T-helper 1 cell treated with Interleukin-12 subunit alpha and Interleukin-12 subunit beta and Interleukin-4 antibody, amounts not matched to agents 30 μg/mL and 1 μg/mL, for 36 hours (primary cell): ENCODE measurements around the gene PDE4B.

Source experiments
- H3K27ac Mint-ChIP-seq: one replicate; pipeline ENCODE4 v1.8.0; 2021; ENCODE audit warnings: mild to moderate bottlenecking, mixed read lengths
- H3K27me3 Mint-ChIP-seq: one replicate; pipeline ENCODE4 v1.8.0; 2021; ENCODE audit warnings: low read depth, mixed read lengths
- H3K36me3 Mint-ChIP-seq: one replicate; pipeline ENCODE4 v1.8.0; 2021; ENCODE audit warnings: low read depth, mixed read lengths
- H3K4me1 Mint-ChIP-seq: one replicate; pipeline ENCODE4 v1.8.0; 2021; ENCODE audit warnings: low read depth, mixed read lengths
- H3K4me3 Mint-ChIP-seq: one replicate; pipeline ENCODE4 v1.8.0; 2021; ENCODE audit warnings: mild to moderate bottlenecking, moderate library complexity, mixed read lengths
- H3K9me3 Mint-ChIP-seq: one replicate; pipeline ENCODE4 v1.8.0; 2021; ENCODE audit warnings: mixed read lengths

Gene PDE4B

DNA sequence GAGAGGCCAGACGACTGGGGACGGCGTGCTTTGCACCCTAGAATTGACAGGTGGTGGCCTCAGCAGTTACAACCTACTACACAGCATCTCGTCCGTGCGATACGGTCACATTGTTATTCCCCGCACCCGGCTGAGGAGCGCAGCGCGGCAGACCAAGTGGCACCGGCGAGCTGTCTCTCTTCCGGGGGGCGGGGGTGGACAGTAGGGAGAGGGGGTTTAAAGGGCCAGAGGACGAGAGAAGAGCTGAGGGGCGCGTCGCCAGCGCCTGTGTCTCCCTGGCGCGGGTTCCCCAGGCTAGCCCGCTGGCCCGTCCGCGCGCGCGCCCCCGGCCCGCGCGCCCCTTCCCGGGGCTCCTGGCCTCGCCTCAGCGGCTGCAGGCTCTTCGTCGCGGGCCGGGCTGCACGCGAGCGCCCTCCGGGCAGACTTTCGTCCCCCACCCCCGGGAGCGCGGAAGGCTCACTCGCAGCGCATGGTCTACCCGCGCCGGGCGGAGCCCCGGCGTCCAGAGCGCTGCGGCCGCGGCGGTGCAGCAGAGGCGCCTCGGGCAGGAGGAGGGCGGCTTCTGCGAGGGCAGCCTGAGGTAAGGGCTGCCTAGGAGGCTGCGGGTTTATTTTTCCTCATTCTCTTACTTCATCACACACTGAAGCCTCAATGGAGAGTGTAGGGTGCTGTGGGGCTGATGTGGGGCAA is at the start of gene PDE4B:
PDE4B (plus strand) TSS at position 227 of the 690 bp plus-strand sequence.
- H3K27ac Mint-ChIP-seq: no peak within 1 kb of the TSS
- peaks cover 5% of the 10 kb centered on the region for H3K36me3 Mint-ChIP-seq
- H3K27me3 Mint-ChIP-seq: peaks cover 72% of the 10 kb centered on the region
- peaks cover 18% of the 10 kb centered on the region for H3K9me3 Mint-ChIP-seq
- peak within 1 kb of the TSS; percentile 80 for H3K4me3 Mint-ChIP-seq
- H3K4me1 Mint-ChIP-seq: peaks cover 6% of the 10 kb centered on the region

GRCh38 chr1:65744731-65745130 is 48.0 kb upstream of the PDE4B start:
- Mint-ChIP-seq H3K9me3 (peaks cover 23% of the 10 kb centered on the region), H3K4me1 (no peaks in the 10 kb centered on the region), H3K36me3 (no peaks in the 10 kb centered on the region), H3K4me3 (no peak overlapping the region), H3K27ac (no peak overlapping the region), H3K27me3 (peaks cover 8% of the 10 kb centered on the region)

- Mint-ChIP-seq H3K4me3 (no peak overlapping the region), H3K27me3 (peaks cover 31% of the 10 kb centered on the region), H3K27ac (no peak overlapping the region)
Measured at GRCh38 chr1:65751961-65752360, 40.7 kb upstream of the PDE4B start.

GRCh38 chr1:65756616-65757015 is 36.1 kb upstream of the PDE4B start:
- H3K4me3 Mint-ChIP-seq: no peak overlapping the region
- H3K27ac Mint-ChIP-seq: no peak overlapping the region
- no peaks in the 10 kb centered on the region for H3K36me3 Mint-ChIP-seq
- H3K9me3 Mint-ChIP-seq: no peaks in the 10 kb centered on the region
- H3K27me3 Mint-ChIP-seq: peaks cover 39% of the 10 kb centered on the region
- no peaks in the 10 kb centered on the region for H3K4me1 Mint-ChIP-seq

More at GRCh38 chr1:65751961-65752360, 40.7 kb upstream of the PDE4B start:
- no peaks in the 10 kb centered on the region for H3K9me3 Mint-ChIP-seq
- H3K4me1 Mint-ChIP-seq: no peaks in the 10 kb centered on the region
- H3K36me3 Mint-ChIP-seq: no peaks in the 10 kb centered on the region

DNA sequence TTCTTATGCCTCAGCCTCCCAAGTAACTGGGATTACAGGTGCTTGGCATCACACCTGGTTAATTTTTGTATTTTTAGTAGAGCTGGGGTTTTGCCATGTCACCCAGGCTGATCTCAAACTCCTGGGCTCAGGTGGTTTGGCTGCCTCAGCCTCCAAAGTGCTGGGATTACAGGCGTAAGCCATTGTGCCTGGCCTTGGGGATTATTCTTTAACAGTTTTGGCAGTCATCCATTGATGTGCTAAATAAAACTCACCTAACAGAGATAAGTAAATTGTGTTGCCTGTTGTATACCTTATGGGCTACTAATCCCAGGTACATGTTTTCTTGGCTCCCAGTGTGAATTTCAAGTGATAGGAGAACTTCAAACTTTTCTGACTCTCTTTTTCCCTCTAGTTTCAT is 35.2 kb upstream of the PDE4B start:
- no peak overlapping the region for H3K27ac Mint-ChIP-seq

DNA sequence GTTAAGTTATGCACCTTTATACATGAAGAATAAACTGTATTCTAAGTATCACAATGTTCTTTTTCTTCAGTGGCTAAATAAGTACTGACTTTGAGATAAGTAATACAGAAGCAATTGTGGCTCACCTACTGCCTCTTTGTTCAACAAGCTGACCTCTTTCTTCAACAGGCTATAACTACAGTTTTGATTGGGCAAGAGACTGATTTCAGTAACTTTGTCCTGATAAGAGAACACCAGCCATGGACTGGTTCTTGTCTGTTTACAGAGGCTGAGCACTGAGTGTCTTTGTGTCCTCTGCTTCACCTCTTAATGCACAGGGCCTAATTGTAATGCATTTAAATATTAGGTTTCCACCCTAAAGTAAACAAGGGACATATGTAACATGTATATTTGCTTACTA is 34.6 kb upstream of the PDE4B start:
- H3K4me3 Mint-ChIP-seq: no peak overlapping the region
- H3K9me3 Mint-ChIP-seq: no peaks in the 10 kb centered on the region
- no peaks in the 10 kb centered on the region for H3K4me1 Mint-ChIP-seq
- no peak overlapping the region for H3K27ac Mint-ChIP-seq
- H3K27me3 Mint-ChIP-seq: peaks cover 39% of the 10 kb centered on the region
- H3K36me3 Mint-ChIP-seq: no peaks in the 10 kb centered on the region

More for the DNA sequence above, 35.2 kb upstream of the PDE4B start:
- no peak overlapping the region for H3K4me3 Mint-ChIP-seq
- H3K36me3 Mint-ChIP-seq: no peaks in the 10 kb centered on the region
- H3K4me1 Mint-ChIP-seq: no peaks in the 10 kb centered on the region
- H3K27me3 Mint-ChIP-seq: peaks cover 39% of the 10 kb centered on the region
- no peaks in the 10 kb centered on the region for H3K9me3 Mint-ChIP-seq

GRCh38 chr1:65759516-65759915 is 33.2 kb upstream of the PDE4B start:
- Mint-ChIP-seq H3K4me3 (no peak overlapping the region), H3K36me3 (no peaks in the 10 kb centered on the region)

DNA sequence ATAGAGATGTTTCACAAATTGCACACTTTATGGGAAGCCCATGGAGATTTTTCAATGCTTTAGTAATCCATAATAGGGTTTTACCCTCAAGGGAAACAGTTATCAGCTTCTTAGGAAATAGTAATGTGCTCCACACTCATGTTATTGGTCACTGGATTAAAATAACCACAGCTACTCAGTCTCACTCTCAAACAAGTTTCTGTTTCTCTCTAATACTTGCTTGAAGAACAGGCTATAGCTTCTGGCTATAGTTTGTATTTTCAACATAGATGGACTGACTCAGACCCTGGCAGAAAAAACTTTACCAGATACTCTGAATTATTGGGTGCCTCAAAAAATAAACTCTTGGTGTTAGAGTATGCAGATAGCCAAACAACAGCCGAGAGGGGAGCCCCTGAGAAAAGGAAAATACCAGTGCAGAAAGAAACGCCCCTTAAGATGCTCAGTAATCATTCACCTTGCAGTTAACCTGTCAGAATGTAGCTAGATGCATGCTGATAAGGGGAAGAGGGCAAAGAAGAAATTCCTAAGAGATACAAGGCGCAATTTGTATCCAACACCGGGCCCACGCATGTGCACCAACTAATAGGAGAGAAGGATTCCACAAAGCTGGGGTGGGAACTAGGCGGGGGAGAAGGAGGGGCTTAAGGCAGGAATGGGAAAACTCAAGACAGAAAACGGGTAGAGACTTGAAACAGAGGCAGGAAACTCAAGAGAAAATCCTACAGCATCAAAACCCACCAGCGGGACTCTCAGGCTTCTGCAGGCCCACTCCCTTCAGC is 30.4 kb upstream of the PDE4B start:
- Mint-ChIP-seq H3K27me3 (peaks cover 23% of the 10 kb centered on the region), H3K9me3 (no peaks in the 10 kb centered on the region), H3K27ac (no peak overlapping the region), H3K36me3 (no peaks in the 10 kb centered on the region), H3K4me3 (no peak overlapping the region), H3K4me1 (no peaks in the 10 kb centered on the region)

More at GRCh38 chr1:65759516-65759915, 33.2 kb upstream of the PDE4B start:
- Mint-ChIP-seq H3K27ac (no peak overlapping the region), H3K4me1 (no peaks in the 10 kb centered on the region), H3K9me3 (no peaks in the 10 kb centered on the region), H3K27me3 (peaks cover 29% of the 10 kb centered on the region)

GRCh38 chr1:65764052-65764451 is 28.6 kb upstream of the PDE4B start:
- H3K4me3 Mint-ChIP-seq: no peak overlapping the region
- H3K9me3 Mint-ChIP-seq: no peaks in the 10 kb centered on the region
- no peaks in the 10 kb centered on the region for H3K36me3 Mint-ChIP-seq
- peaks cover 20% of the 10 kb centered on the region for H3K27me3 Mint-ChIP-seq
- H3K4me1 Mint-ChIP-seq: no peaks in the 10 kb centered on the region
- H3K27ac Mint-ChIP-seq: no peak overlapping the region

GRCh38 chr1:65765631-65766030 is 27.1 kb upstream of the PDE4B start:
- Mint-ChIP-seq H3K4me1 (no peaks in the 10 kb centered on the region), H3K27me3 (peaks cover 16% of the 10 kb centered on the region), H3K27ac (no peak overlapping the region), H3K9me3 (no peaks in the 10 kb centered on the region), H3K4me3 (no peak overlapping the region), H3K36me3 (no peaks in the 10 kb centered on the region)

GRCh38 chr1:65769636-65770035 is 23.1 kb upstream of the PDE4B start:
- Mint-ChIP-seq H3K36me3 (no peaks in the 10 kb centered on the region), H3K4me3 (no peak overlapping the region), H3K9me3 (peaks cover 6% of the 10 kb centered on the region), H3K4me1 (peaks cover 6% of the 10 kb centered on the region), H3K27ac (no peak overlapping the region), H3K27me3 (peaks cover 21% of the 10 kb centered on the region)

DNA sequence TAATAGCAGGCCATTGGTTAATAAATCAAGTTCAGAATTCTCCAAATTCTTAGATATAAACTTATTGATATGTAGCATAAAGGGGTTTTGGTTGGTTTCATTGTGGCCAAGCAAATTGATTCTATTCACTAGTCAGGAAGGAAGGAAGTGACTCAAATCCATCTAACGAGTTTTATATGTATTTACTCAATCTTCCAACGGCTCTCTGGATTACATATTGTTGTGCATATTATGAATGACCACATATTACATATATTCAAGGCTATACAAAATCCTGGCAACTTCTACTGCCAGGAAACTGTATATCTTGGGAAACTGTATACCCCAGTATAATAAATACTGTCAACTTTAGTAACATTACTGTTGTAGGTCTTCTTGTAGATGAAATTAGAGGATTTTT is 20.1 kb upstream of the PDE4B start:
- Mint-ChIP-seq H3K27me3 (peaks cover 13% of the 10 kb centered on the region), H3K36me3 (peaks cover under 1% of the 10 kb centered on the region), H3K4me1 (peaks cover 6% of the 10 kb centered on the region), H3K9me3 (peaks cover 8% of the 10 kb centered on the region), H3K4me3 (no peak overlapping the region), H3K27ac (no peak overlapping the region)

DNA sequence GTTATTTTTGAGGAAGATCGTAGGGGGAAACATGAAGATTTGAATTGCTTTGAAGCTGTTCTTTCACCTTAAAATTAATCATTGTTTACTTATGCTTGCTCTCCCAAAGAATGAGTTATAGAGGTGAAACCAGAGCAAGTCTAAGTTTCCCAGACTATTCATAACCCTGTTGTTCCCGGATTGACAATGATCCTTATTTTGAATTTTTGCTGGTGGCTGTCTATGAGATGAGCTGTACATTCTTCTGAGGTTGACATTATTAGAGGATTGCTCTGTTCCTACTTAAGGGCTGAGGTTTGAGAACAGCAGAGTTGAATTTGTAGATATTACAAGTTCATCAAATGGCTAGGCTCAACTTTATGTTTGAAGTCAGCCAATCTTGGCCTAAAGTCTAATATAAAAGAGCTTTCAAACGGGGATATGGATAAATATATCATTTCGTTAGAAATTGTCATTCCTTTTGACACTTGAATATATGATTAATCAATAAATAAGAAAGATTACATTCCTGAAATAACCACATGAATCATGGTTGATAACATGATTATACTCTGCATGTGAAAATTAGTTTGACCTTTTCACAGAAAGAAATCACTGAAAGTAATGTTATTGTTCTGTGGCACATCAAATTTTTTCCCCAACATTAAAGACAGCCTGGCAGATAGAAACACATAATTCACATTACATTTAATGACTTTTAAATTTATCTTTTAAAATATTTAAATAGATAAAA is 19.1 kb upstream of the PDE4B start:
- peaks cover 9% of the 10 kb centered on the region for H3K27me3 Mint-ChIP-seq

DNA sequence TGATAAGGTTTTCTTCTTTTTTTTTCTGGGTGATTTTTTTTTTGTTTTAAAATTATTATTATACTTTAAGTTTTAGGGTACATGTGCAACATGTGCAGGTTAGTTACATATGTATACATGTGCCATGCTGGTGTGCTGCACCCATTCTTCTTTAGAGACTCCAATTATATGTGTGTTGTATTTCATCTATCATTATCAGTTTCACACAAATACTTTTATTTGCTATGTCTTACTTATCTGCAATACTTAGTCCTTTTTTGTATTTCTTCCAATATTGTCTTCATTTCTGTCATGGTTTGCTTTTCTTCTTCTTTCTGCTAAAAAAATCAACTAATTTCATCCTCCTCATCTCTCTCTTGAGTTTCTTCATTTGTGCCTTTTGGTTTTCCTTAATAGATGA is 3.9 kb upstream of the PDE4B start:
- Mint-ChIP-seq H3K27me3 (peaks cover 61% of the 10 kb centered on the region), H3K27ac (no peak overlapping the region), H3K9me3 (peaks cover 19% of the 10 kb centered on the region), H3K4me1 (peaks cover 4% of the 10 kb centered on the region), H3K4me3 (no peak overlapping the region), H3K36me3 (peaks cover 5% of the 10 kb centered on the region)

More for the DNA sequence above, 19.1 kb upstream of the PDE4B start:
- Mint-ChIP-seq H3K9me3 (peaks cover 11% of the 10 kb centered on the region), H3K4me1 (peaks cover 6% of the 10 kb centered on the region), H3K36me3 (peaks cover 1% of the 10 kb centered on the region), H3K27ac (no peak overlapping the region), H3K4me3 (no peak overlapping the region)
